Keratinocyte (primary cell): Measurements from ENCODE around the gene MYO1H.

Experiments
- EZH2 ChIP-seq: IDR thresholded peaks from one replicate; pipeline ENCODE4 v1.6.1; 2012; ENCODE audit warnings: inconsistent platforms, mild to moderate bottlenecking, low read length, moderate library complexity
- TF ChIP-seq, protein P1 (sequence below), 3 experiments: IDR thresholded peaks in 1 of 3; conservative IDR thresholded peaks in 1 of 3; optimal IDR thresholded peaks in 1 of 3; 2 replicates in 2 of 3; 3 replicates in 1 of 3; pipeline versions ENCODE3 to v1.5.1; 2011; ENCODE audit warnings: low read length in 3 of 3, mild to moderate bottlenecking in 3 of 3, moderate library complexity in 2 of 3, control low read depth in 1 of 3, inconsistent platforms in 1 of 3; ENCODE audit not compliant: insufficient read depth in 2 of 3; ENCODE audit errors: extremely low read depth in 1 of 3

GRCh38 chr12:109489955-109490565 lies 142.4 kb downstream of the MYO1H start:
- no peak for TF ChIP-seq EZH2
- TF ChIP-seq, protein P1, sequence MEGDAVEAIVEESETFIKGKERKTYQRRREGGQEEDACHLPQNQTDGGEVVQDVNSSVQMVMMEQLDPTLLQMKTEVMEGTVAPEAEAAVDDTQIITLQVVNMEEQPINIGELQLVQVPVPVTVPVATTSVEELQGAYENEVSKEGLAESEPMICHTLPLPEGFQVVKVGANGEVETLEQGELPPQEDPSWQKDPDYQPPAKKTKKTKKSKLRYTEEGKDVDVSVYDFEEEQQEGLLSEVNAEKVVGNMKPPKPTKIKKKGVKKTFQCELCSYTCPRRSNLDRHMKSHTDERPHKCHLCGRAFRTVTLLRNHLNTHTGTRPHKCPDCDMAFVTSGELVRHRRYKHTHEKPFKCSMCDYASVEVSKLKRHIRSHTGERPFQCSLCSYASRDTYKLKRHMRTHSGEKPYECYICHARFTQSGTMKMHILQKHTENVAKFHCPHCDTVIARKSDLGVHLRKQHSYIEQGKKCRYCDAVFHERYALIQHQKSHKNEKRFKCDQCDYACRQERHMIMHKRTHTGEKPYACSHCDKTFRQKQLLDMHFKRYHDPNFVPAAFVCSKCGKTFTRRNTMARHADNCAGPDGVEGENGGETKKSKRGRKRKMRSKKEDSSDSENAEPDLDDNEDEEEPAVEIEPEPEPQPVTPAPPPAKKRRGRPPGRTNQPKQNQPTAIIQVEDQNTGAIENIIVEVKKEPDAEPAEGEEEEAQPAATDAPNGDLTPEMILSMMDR (optimal IDR thresholded peaks at IDR 0.05 in 1 of 3, IDR thresholded peaks at IDR 0.05 in 1 of 3, conservative IDR thresholded peaks at IDR 0.05 in 1 of 3; ENCODE audit: extremely low read depth in 1 of 3, insufficient read depth in 2 of 3, low read length in 3 of 3), result no peak
